ENCODE results near the gene ITPKB. TPM values are rescaled to one million over a fixed set of nuclear protein-coding genes. Genes with fewer than 3 reads are reported as not detected.

Gene ITPKB
- total RNA-seq, 1 donor from 2014 or later, result 9.8 TPM

DNA sequence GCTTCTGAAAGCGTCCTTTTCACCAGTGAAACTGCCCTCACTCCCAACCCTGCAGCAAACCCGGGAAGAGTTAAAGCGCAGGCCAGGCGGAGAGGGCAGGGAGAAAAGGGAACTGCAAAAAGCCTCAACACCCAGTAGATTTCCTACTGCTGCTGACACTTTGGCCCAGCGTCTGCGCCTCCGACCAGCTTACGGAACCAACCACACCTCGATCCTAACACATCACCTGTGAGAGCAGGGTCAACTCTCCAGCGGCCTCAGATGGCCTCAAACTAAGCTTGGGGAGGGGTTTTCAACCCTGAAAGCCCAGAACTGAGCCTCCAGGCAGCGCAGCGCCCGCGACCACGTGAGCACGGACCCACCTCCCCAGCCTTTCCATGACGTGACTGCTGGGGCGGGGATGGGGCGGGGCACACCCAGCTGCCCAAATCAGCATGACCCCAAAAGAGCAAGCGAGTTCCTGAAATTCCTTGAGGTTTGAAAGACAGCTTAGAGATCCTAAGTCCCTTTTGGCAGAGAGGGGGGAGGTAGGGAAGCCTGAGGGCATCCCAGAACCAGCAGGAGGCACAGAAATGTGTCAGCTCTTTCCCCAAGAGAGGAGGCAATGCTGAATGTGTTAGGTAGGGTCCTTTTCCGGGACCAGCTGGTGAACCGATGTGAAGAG, 59.1 kb downstream of the ITPKB start:
- TF ChIP-seq, protein P1, sequence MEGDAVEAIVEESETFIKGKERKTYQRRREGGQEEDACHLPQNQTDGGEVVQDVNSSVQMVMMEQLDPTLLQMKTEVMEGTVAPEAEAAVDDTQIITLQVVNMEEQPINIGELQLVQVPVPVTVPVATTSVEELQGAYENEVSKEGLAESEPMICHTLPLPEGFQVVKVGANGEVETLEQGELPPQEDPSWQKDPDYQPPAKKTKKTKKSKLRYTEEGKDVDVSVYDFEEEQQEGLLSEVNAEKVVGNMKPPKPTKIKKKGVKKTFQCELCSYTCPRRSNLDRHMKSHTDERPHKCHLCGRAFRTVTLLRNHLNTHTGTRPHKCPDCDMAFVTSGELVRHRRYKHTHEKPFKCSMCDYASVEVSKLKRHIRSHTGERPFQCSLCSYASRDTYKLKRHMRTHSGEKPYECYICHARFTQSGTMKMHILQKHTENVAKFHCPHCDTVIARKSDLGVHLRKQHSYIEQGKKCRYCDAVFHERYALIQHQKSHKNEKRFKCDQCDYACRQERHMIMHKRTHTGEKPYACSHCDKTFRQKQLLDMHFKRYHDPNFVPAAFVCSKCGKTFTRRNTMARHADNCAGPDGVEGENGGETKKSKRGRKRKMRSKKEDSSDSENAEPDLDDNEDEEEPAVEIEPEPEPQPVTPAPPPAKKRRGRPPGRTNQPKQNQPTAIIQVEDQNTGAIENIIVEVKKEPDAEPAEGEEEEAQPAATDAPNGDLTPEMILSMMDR (IDR thresholded peaks at IDR 0.05; ENCODE audit: unreplicated experiment), result no peak
- H3K4me3 Mint-ChIP-seq (ENCODE audit: low read depth), result peak overlapping the region; percentile 72
- peaks cover 15% of the 10 kb centered on the region for H3K27me3 Mint-ChIP-seq
- no peaks in the 10 kb centered on the region for H3K36me3 Mint-ChIP-seq (ENCODE audit: insufficient read depth)
- H3K9me3 Mint-ChIP-seq (ENCODE audit: low read depth), result no peaks in the 10 kb centered on the region
- DNase-seq (ENCODE audit: low spot score, unreplicated experiment), result peak; percentile 42
- peaks cover 9% of the 10 kb centered on the region for H3K4me1 Mint-ChIP-seq (ENCODE audit: low read depth)
- peak overlapping the region; percentile 90 for H3K27ac Mint-ChIP-seq

DNA sequence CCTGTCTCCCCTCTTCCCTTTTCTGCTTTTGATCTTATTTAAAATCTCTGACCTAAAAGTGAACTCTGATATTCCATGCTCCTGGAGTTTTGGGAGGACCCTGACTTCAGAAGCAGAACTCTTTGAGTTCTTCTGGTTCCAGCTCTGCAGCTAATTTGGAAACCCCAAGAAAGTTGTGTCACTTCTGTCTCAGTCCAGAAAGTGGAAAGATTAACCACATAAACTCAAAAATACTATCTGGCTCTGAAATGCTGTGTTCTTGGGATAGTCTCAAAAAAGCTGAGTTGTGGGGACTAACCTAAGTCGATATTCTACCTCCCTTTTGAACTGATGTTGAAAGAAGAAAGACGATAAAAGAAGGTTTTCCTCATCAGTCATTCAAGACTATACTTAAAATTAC, 59.8 kb downstream of the ITPKB start:
- Mint-ChIP-seq H3K36me3 (ENCODE audit: insufficient read depth) (peaks cover 1% of the 10 kb centered on the region), H3K4me1 (ENCODE audit: low read depth) (peaks cover 9% of the 10 kb centered on the region), H3K4me3 (ENCODE audit: low read depth) (no peak overlapping the region), H3K9me3 (ENCODE audit: low read depth) (no peaks in the 10 kb centered on the region), H3K27ac (no peak overlapping the region), H3K27me3 (peaks cover 15% of the 10 kb centered on the region)
- TF ChIP-seq, protein P1 (IDR thresholded peaks at IDR 0.05; ENCODE audit: unreplicated experiment), result no peak
- DNase-seq (ENCODE audit: low spot score, unreplicated experiment), result no peak

DNA sequence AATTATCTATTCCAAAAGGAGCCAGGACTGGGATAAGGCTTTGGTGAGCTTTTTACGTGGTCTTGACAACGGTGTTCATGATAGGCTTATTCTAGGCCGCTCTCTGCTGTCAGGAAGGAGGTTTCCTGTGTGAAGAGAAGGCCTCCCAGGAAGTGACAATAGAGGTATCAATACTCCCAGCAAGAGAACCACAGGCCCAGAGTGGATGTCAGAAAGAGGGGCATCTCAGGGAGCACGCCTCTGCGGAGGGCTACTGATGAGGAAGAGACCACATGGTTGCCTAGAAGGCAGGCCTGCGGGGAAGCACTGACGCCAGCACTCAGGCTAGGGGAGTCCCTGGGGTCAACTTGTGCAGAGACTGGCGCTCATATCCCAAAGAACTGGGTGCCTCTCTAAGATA, 60.4 kb downstream of the ITPKB start:
- Mint-ChIP-seq H3K27me3 (peaks cover 15% of the 10 kb centered on the region), H3K9me3 (ENCODE audit: low read depth) (no peaks in the 10 kb centered on the region), H3K4me1 (ENCODE audit: low read depth) (peaks cover 9% of the 10 kb centered on the region), H3K36me3 (ENCODE audit: insufficient read depth) (peaks cover 1% of the 10 kb centered on the region), H3K4me3 (ENCODE audit: low read depth) (no peak overlapping the region), H3K27ac (no peak overlapping the region)
- TF ChIP-seq, protein P1 (IDR thresholded peaks at IDR 0.05; ENCODE audit: unreplicated experiment), result no peak
- DNase-seq (ENCODE audit: low spot score, unreplicated experiment), result no peak

DNA sequence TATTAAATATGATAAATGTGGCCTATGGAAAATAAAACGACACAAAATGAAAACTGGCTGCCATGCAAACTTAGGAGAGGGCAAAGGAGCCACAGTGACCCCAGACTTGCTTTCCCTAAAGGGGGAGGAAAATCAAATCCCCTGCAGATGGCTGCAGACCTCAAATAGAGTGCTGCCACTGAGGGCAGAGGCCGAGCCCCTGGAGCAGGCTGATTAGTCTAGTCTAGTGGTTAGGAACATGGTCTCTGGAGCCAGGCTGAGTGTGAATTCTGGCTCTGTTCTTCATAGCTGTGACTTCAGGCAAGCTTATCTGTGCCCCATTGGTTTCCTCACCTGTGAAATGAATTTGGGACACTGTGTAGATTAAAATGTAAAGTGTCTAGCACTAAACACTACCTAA, 60.8 kb downstream of the ITPKB start:
- Mint-ChIP-seq H3K4me1 (ENCODE audit: low read depth) (peaks cover 9% of the 10 kb centered on the region), H3K9me3 (ENCODE audit: low read depth) (no peaks in the 10 kb centered on the region), H3K27ac (no peak overlapping the region), H3K36me3 (ENCODE audit: insufficient read depth) (peaks cover 1% of the 10 kb centered on the region), H3K4me3 (ENCODE audit: low read depth) (no peak overlapping the region), H3K27me3 (peaks cover 15% of the 10 kb centered on the region)
- TF ChIP-seq, protein P1 (IDR thresholded peaks at IDR 0.05; ENCODE audit: unreplicated experiment), result no peak
- no peak for DNase-seq (ENCODE audit: low spot score, unreplicated experiment)

DNA sequence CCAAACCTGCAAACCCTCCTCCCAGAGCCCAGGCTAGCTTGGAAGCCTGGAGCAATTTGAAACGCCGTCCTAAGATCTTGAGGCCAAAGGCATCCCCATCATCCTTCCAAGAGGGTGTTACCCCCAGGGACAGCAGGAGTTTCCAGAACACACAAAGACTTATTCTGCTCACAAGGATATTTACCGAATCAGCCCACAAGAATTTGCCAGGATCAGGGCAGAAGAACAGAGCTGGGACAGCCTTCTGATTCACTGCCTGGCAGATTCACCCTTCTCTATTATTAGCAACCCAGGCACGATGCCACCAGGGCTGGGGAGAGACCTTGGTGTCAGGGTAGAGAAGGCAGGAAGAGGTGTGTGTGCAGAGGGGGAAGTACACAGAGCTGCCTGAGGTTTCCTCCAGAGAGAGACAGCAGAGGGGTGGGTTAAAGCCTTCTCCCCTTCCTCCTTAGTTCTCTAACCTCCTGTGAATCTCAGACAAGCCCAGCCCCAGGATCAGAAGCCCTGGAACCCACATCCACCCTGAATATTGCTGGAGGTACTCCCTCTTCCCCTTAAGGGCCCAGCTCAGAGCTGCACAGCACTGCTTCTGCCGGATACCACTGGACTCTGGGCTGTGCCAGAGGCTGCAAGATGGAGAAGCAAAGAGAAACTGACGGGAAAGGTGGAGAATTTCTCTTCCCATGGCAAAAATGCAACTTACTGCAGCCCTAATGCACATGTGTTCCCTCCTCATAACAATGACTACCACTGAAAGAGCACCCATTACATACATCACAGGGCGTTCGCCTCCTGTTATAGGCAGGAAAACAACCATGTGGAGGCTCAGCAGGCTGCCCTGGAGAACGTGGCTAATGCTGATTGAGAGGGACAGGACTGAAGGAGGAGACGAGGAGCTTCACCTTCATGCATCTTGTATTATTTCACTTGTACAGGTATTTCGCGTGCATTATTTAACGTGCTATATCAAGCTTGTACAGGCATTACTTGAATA, 61.8 kb downstream of the ITPKB start:
- H3K4me1 Mint-ChIP-seq (ENCODE audit: low read depth), result peaks cover 9% of the 10 kb centered on the region
- no peak for DNase-seq (ENCODE audit: low spot score, unreplicated experiment)
- H3K9me3 Mint-ChIP-seq (ENCODE audit: low read depth), result no peaks in the 10 kb centered on the region
- H3K4me3 Mint-ChIP-seq (ENCODE audit: low read depth), result no peak overlapping the region
- peaks cover 15% of the 10 kb centered on the region for H3K27me3 Mint-ChIP-seq
- peaks cover 1% of the 10 kb centered on the region for H3K36me3 Mint-ChIP-seq (ENCODE audit: insufficient read depth)
- TF ChIP-seq, protein P1 (IDR thresholded peaks at IDR 0.05; ENCODE audit: unreplicated experiment), result no peak
- no peak overlapping the region for H3K27ac Mint-ChIP-seq
